BJ (cell line): ENCODE results near the gene WNT3. TPM values are rescaled to one million over a fixed set of nuclear protein-coding genes. Genes with fewer than 3 reads are reported as not detected.
A peak's percentile ranks its signal among the peaks of the same experiment; 100 is the strongest.

ENCODE experiments used
- CTCF ChIA-PET: fragments of 350-600 bp; formaldehyde crosslinking; extraction: SDS; loops from one replicate; lab custom pipeline; 2021; ENCODE audit warnings: antibody characterized with exemption, inconsistent platforms; lab: Yijun Ruan, JAX
- POLR2A ChIA-PET: fragments of 300-600 bp; sonication (Branson Sonifier 250); formaldehyde crosslinking; extraction: SDS; loops from one replicate; lab custom pipeline; 2021; ENCODE audit warnings: antibody characterized with exemption; lab: Charles Lee
- DNase-seq: peaks from one replicate; pipeline ENCODE4 v3.0.0-alpha.2; 2011; ENCODE audit warnings: low read depth
- H3K27me3 ChIP-seq: 2 replicates; pipeline ENCODE4 v1.6.0; 2011; ENCODE audit warnings: low read length; ENCODE audit not compliant: control insufficient read depth, insufficient read depth
- H3K36me3 ChIP-seq: 2 replicates; pipeline ENCODE4 v1.5.1; 2011; ENCODE audit warnings: low read length; ENCODE audit not compliant: control insufficient read depth, insufficient read depth
- H3K4me3 ChIP-seq: 2 replicates; pipeline ENCODE4 v1.5.1; 2011; ENCODE audit warnings: low read depth, mild to moderate bottlenecking, control low read depth, low read length
- polyA plus RNA-seq: library from polyadenylated mRNA; depleted of rRNA; stranded (reverse); fragments of >200 nt; gene quantifications from 2 replicates; pipeline ENCODE4 v1.2.3, GENCODE V29; 2011
- TF ChIP-seq, protein P1 (sequence below): IDR thresholded peaks from 2 replicates; pipeline ENCODE4 v1.5.1; 2011; ENCODE audit warnings: low read depth, mild to moderate bottlenecking, control low read depth, inconsistent platforms, low read length, moderate library complexity; ENCODE audit not compliant: insufficient read depth

The WNT3 gene
- polyA plus RNA-seq, 1 experiment = 2.8 TPM

GRCh38 chr17:46837521-46837920 is 19.0 kb upstream of the WNT3 start:
- TF ChIP-seq, protein P1, sequence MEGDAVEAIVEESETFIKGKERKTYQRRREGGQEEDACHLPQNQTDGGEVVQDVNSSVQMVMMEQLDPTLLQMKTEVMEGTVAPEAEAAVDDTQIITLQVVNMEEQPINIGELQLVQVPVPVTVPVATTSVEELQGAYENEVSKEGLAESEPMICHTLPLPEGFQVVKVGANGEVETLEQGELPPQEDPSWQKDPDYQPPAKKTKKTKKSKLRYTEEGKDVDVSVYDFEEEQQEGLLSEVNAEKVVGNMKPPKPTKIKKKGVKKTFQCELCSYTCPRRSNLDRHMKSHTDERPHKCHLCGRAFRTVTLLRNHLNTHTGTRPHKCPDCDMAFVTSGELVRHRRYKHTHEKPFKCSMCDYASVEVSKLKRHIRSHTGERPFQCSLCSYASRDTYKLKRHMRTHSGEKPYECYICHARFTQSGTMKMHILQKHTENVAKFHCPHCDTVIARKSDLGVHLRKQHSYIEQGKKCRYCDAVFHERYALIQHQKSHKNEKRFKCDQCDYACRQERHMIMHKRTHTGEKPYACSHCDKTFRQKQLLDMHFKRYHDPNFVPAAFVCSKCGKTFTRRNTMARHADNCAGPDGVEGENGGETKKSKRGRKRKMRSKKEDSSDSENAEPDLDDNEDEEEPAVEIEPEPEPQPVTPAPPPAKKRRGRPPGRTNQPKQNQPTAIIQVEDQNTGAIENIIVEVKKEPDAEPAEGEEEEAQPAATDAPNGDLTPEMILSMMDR = no peak
- DNase-seq = no peak
- H3K36me3 ChIP-seq = no peaks in the 10 kb centered on the region
- peaks cover 4% of the 10 kb centered on the region; the same call in 1 of the 2 replicates for H3K27me3 ChIP-seq
- CTCF ChIA-PET = no interaction called here
- POLR2A ChIA-PET = no interaction called here
- H3K4me3 ChIP-seq = no peak overlapping the region

GRCh38 chr17:46836500-46836899 is 18.0 kb upstream of the WNT3 start:
- no peak overlapping the region for H3K4me3 ChIP-seq
- peaks cover 4% of the 10 kb centered on the region; the same call in 1 of the 2 replicates for H3K27me3 ChIP-seq
- POLR2A ChIA-PET = no interaction called here
- no peaks in the 10 kb centered on the region for H3K36me3 ChIP-seq
- TF ChIP-seq, protein P1 = no peak
- DNase-seq = no peak
- CTCF ChIA-PET = interaction anchor here (0.6 to 5.5 kb wide), 18 partner anchors 13 to 679 kb away, joined by 3 to 74 read pairs (median 4); no protein-coding TSS in a partner anchor

GRCh38 chr17:46834846-46835245 is 16.4 kb upstream of the WNT3 start:
- no peak for DNase-seq
- POLR2A ChIA-PET = no interaction called here

DNA sequence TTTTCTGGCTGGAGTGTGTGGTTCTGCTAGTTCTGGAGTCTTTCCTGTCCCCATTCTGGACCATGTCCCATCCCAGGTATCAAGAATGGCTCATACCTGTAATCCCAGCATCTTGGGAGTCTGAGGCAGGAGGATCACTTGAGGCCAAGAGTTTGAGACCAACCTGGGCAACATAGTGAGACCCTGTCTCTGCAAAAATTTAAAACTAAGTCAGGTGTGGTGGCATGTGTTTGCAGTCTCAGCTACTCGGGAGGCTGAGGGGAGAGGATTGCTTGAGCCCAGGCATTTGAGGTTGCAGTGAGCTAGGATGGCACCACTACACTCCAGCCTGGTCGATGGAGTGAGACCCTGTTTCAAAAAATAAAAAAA is 15.3 kb upstream of the WNT3 start:
- TF ChIP-seq, protein P1 = no peak
- Histone ChIP-seq H3K36me3 (no peaks in the 10 kb centered on the region), H3K4me3 (no peak overlapping the region), H3K27me3 (peaks cover 2% of the 10 kb centered on the region; the same call in 1 of the 2 replicates)
- no peak for DNase-seq
- POLR2A ChIA-PET = no interaction called here
- CTCF ChIA-PET = interaction anchor here (0.8 to 5.5 kb wide), 7 partner anchors 8 to 167 kb away, joined by 3 to 74 read pairs (median 7); no protein-coding TSS in a partner anchor

More at GRCh38 chr17:46834846-46835245, 16.4 kb upstream of the WNT3 start:
- H3K4me3 ChIP-seq = no peak overlapping the region
- TF ChIP-seq, protein P1 = no peak
- CTCF ChIA-PET = interaction anchor here (0.8 to 5.5 kb wide), 20 partner anchors 9 to 168 kb away, joined by 3 to 74 read pairs (median 4); no protein-coding TSS in a partner anchor
- H3K36me3 ChIP-seq = no peaks in the 10 kb centered on the region
- H3K27me3 ChIP-seq = no peaks in the 10 kb centered on the region

- CTCF ChIA-PET = interaction anchor here (0.8 to 5.5 kb wide), 6 partner anchors 9 to 168 kb away, joined by 3 to 74 read pairs (median 12); no protein-coding TSS in a partner anchor
- peaks cover 2% of the 10 kb centered on the region; the same call in 1 of the 2 replicates for H3K27me3 ChIP-seq
- POLR2A ChIA-PET = interaction anchor here (0.6 kb wide), 1 partner anchor 620 kb away, joined by 3 read pairs; no protein-coding TSS in a partner anchor
- no peaks in the 10 kb centered on the region for H3K36me3 ChIP-seq
- H3K4me3 ChIP-seq = no peak overlapping the region
- TF ChIP-seq, protein P1 = no peak
- DNase-seq = peak; percentile 19
Measured at GRCh38 chr17:46832945-46833839, 14.7 kb upstream of the WNT3 start.
